HEK293T (cell line): ENCODE data around the gene AFAP1L2.

Source experiments
- ARNT ChIP-seq: fragments of 450-650 bp; IDR thresholded peaks from 2 replicates; pipeline ENCODE4 v1.6.1; 2017; ENCODE audit warnings: mild to moderate bottlenecking
- BHLHE40 ChIP-seq: fragments of 450-650 bp; IDR thresholded peaks from 2 replicates; pipeline ENCODE4 v1.6.1; 2016; ENCODE audit warnings: mild to moderate bottlenecking, moderate library complexity, borderline replicate concordance
- CTBP1 ChIP-seq: fragments of 450-650 bp; IDR thresholded peaks from 2 replicates; pipeline ENCODE4 v1.6.1; 2016; ENCODE audit warnings: borderline replicate concordance
- FOXA1 ChIP-seq: fragments of 450-650 bp; IDR thresholded peaks from 2 replicates; pipeline ENCODE4 v1.6.1; 2016; ENCODE audit warnings: mild to moderate bottlenecking
- FOXM1 ChIP-seq: fragments of 450-650 bp; IDR thresholded peaks from 2 replicates; pipeline ENCODE4 v1.6.1; 2017; ENCODE audit warnings: mild to moderate bottlenecking, borderline replicate concordance
- HDGF ChIP-seq: fragments of 450-650 bp; IDR thresholded peaks from 2 replicates; pipeline ENCODE4 v1.6.1; 2017; ENCODE audit warnings: antibody characterized with exemption, borderline replicate concordance
- LEF1 ChIP-seq: fragments of 450-650 bp; IDR thresholded peaks from 2 replicates; pipeline ENCODE4 v1.6.1; 2017; ENCODE audit warnings: mild to moderate bottlenecking, borderline replicate concordance
- SP1 ChIP-seq: fragments of 450-650 bp; IDR thresholded peaks from 2 replicates; pipeline ENCODE4 v1.6.1; 2017
- TARDBP ChIP-seq: fragments of 450-650 bp; IDR thresholded peaks from 2 replicates; pipeline ENCODE4 v1.6.1; 2016
- TF ChIP-seq, protein P1 (sequence below): fragments of 450-650 bp; IDR thresholded peaks from 2 replicates; pipeline ENCODE4 v1.6.1; 2016

DNA sequence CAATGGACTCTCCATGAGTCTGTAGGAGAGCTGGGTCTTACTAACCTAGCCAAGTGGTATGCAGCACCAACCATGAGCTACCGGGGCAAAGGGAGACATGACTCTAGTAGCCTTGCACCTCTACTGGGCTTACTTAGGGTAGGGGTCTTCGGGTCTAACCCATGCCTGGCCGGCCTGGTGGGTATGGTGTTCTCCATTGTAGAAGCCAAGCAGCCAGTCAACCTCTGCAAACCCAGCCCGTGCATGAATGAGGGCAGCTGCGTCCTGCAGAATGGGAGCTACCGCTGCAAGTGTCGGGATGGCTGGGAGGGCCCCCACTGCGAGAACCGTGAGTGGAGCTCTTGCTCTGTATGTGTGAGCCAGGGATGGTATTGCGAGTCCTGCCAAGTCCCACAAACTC, 114.3 kb downstream of the AFAP1L2 start:
- TF ChIP-seq BHLHE40 (no peak), LEF1 (no peak), ARNT (no peak), TARDBP (no peak), FOXM1 (no peak), SP1 (no peak), CTBP1 (no peak), FOXA1 (no peak), HDGF (no peak)
- TF ChIP-seq, protein P1, sequence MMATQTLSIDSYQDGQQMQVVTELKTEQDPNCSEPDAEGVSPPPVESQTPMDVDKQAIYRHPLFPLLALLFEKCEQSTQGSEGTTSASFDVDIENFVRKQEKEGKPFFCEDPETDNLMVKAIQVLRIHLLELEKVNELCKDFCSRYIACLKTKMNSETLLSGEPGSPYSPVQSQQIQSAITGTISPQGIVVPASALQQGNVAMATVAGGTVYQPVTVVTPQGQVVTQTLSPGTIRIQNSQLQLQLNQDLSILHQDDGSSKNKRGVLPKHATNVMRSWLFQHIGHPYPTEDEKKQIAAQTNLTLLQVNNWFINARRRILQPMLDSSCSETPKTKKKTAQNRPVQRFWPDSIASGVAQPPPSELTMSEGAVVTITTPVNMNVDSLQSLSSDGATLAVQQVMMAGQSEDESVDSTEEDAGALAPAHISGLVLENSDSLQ = no peak
